Muscle of leg (tissue), 11 donors: ENCODE measurements around the gene ILDR2. TPM values are rescaled to one million over a fixed set of nuclear protein-coding genes. Genes with fewer than 3 reads are reported as not detected.
A peak's percentile ranks its signal among the peaks of the same experiment; 100 is the strongest.

Experiments used
- DNase-seq: peaks from one replicate; pipeline ENCODE4 v3.0.0; 2013
- H3K27ac ChIP-seq: one replicate; pipeline ENCODE4 v1.5.1; 2013; ENCODE audit warnings: mild to moderate bottlenecking, low read length, control low read depth
- H3K27me3 ChIP-seq: one replicate; pipeline ENCODE4 v1.6.1; 2013; ENCODE audit warnings: low read length; ENCODE audit not compliant: control insufficient read depth, insufficient read depth
- H3K36me3 ChIP-seq: one replicate; pipeline ENCODE4 v1.6.1; 2013; ENCODE audit warnings: low read length; ENCODE audit not compliant: control insufficient read depth, insufficient read depth
- H3K4me1 ChIP-seq: one replicate; pipeline ENCODE4 v1.6.1; 2013; ENCODE audit warnings: low read length; ENCODE audit not compliant: control insufficient read depth, insufficient read depth
- H3K4me3 ChIP-seq: one replicate; pipeline ENCODE4 v1.5.1; 2013; ENCODE audit warnings: low read length, control low read depth
- H3K9me3 ChIP-seq: replicated peaks from 2 replicates; pipeline ENCODE4 v1.6.1; 2013; ENCODE audit warnings: low read depth, low read length; ENCODE audit not compliant: control insufficient read depth
- WGBS: methylation state at CpG from one replicate; pipeline ENCODE4 v1.1.5; 2013; ENCODE audit warnings: missing lambda C conversion rate; ENCODE audit not compliant: insufficient coverage; 5-methylcytosine and 5-hydroxymethylcytosine counted together
- polyA plus RNA-seq, 8 donors: library from polyadenylated mRNA; unstranded; fragments of 120-200 nt; gene quantifications; one replicate each; pipeline versions ENCODE4 v1.2.1 to v1.2.3, GENCODE V29; 2013; ENCODE audit warnings: inconsistent platforms in 1 of 8, low replicate concordance in 1 of 8; ENCODE audit not compliant: insufficient read length in 8 of 8, insufficient read depth in 1 of 8
- total RNA-seq: library from RNA; stranded (reverse); fragments of 120-200 nt; gene quantifications from one replicate; pipeline ENCODE4 v1.2.4, GENCODE V29; 2013

The ILDR2 gene
- total and polyA plus RNA-seq, 9 donors, result 1.6 to 3.4 (median 2.4) TPM

GRCh38 chr1:166911624-166912023 is 63.7 kb downstream of the ILDR2 start:
- no peaks in the 10 kb centered on the region for H3K36me3 ChIP-seq
- no CpG with 5 or more reads among the region's 1 CpG for WGBS
- peaks cover 3% of the 10 kb centered on the region for H3K4me1 ChIP-seq
- H3K27ac ChIP-seq, result no peak overlapping the region
- H3K9me3 ChIP-seq, result no peaks in the 10 kb centered on the region
- H3K4me3 ChIP-seq, result no peak overlapping the region
- H3K27me3 ChIP-seq, result peaks cover 4% of the 10 kb centered on the region
- no peak for DNase-seq

- DNase-seq, result peak; percentile 68
- no peak overlapping the region for H3K4me3 ChIP-seq
- peaks cover 9% of the 10 kb centered on the region for H3K4me1 ChIP-seq
- H3K27ac ChIP-seq, result no peak overlapping the region
- WGBS, result 0% methylated on average over 1 of the region's 1 CpG
- H3K36me3 ChIP-seq, result no peaks in the 10 kb centered on the region
- H3K27me3 ChIP-seq, result peaks cover 2% of the 10 kb centered on the region
- no peaks in the 10 kb centered on the region for H3K9me3 ChIP-seq
Observed at GRCh38 chr1:166910396-166910994, 64.8 kb downstream of the ILDR2 start.

GRCh38 chr1:166908942-166909341 is 66.4 kb downstream of the ILDR2 start:
- Histone ChIP-seq H3K4me1 (peaks cover 11% of the 10 kb centered on the region), H3K9me3 (no peaks in the 10 kb centered on the region), H3K27ac (no peak overlapping the region), H3K36me3 (no peaks in the 10 kb centered on the region), H3K27me3 (no peaks in the 10 kb centered on the region), H3K4me3 (no peak overlapping the region)
- DNase-seq, result no peak
- 100% methylated on average over 1 of the region's 1 CpG for WGBS

- H3K36me3 ChIP-seq, result no peaks in the 10 kb centered on the region
- H3K4me3 ChIP-seq, result no peak overlapping the region
- peaks cover 11% of the 10 kb centered on the region for H3K4me1 ChIP-seq
- WGBS, result 100% methylated on average over 1 of the region's 3 CpGs
- no peak for DNase-seq
- no peaks in the 10 kb centered on the region for H3K9me3 ChIP-seq
- no peaks in the 10 kb centered on the region for H3K27me3 ChIP-seq
- H3K27ac ChIP-seq, result no peak overlapping the region
Observed at GRCh38 chr1:166907763-166908162, 67.6 kb downstream of the ILDR2 start.

- Histone ChIP-seq H3K27ac (no peak overlapping the region), H3K4me1 (peaks cover 11% of the 10 kb centered on the region), H3K36me3 (no peaks in the 10 kb centered on the region), H3K9me3 (no peaks in the 10 kb centered on the region), H3K4me3 (no peak overlapping the region), H3K27me3 (no peaks in the 10 kb centered on the region)
- no CpG with 5 or more reads among the region's 4 CpGs for WGBS
- no peak for DNase-seq
Observed at GRCh38 chr1:166907051-166907450, 68.3 kb downstream of the ILDR2 start.

GRCh38 chr1:166906647-166907046 is 68.7 kb downstream of the ILDR2 start:
- H3K27ac ChIP-seq, result no peak overlapping the region
- DNase-seq, result no peak
- H3K4me1 ChIP-seq, result peaks cover 12% of the 10 kb centered on the region
- no peaks in the 10 kb centered on the region for H3K9me3 ChIP-seq
- H3K4me3 ChIP-seq, result no peak overlapping the region
- H3K27me3 ChIP-seq, result no peaks in the 10 kb centered on the region
- no peaks in the 10 kb centered on the region for H3K36me3 ChIP-seq
- 89% methylated on average over 3 of the region's 3 CpGs for WGBS

GRCh38 chr1:166905900-166906299 is 69.4 kb downstream of the ILDR2 start:
- Histone ChIP-seq H3K27ac (peak overlapping the region; percentile 26), H3K4me3 (no peak overlapping the region), H3K9me3 (no peaks in the 10 kb centered on the region), H3K36me3 (no peaks in the 10 kb centered on the region), H3K27me3 (no peaks in the 10 kb centered on the region), H3K4me1 (peaks cover 17% of the 10 kb centered on the region)
- peak; percentile 78 for DNase-seq
- WGBS, result no CpG with 5 or more reads among the region's 3 CpGs

- Histone ChIP-seq H3K4me3 (no peak overlapping the region), H3K4me1 (peaks cover 17% of the 10 kb centered on the region), H3K27ac (peak overlapping the region; percentile 26), H3K9me3 (no peaks in the 10 kb centered on the region), H3K27me3 (no peaks in the 10 kb centered on the region), H3K36me3 (no peaks in the 10 kb centered on the region)
- peak; percentile 85 for DNase-seq
- 23% methylated on average over 2 of the region's 2 CpGs for WGBS
Observed at GRCh38 chr1:166905136-166905535, 70.2 kb downstream of the ILDR2 start.

GRCh38 chr1:166903232-166903631 is 72.1 kb downstream of the ILDR2 start:
- Histone ChIP-seq H3K4me1 (peaks cover 17% of the 10 kb centered on the region), H3K4me3 (no peak overlapping the region), H3K9me3 (no peaks in the 10 kb centered on the region), H3K36me3 (no peaks in the 10 kb centered on the region), H3K27me3 (peaks cover 2% of the 10 kb centered on the region), H3K27ac (no peak overlapping the region)
- no CpG with 5 or more reads among the region's 1 CpG for WGBS
- no peak for DNase-seq

GRCh38 chr1:166902279-166902678 is 73.1 kb downstream of the ILDR2 start:
- Histone ChIP-seq H3K36me3 (no peaks in the 10 kb centered on the region), H3K27ac (no peak overlapping the region)
- no CpG with 5 or more reads among the region's 1 CpG for WGBS

GRCh38 chr1:166900987-166901386 is 74.4 kb downstream of the ILDR2 start:
- H3K27ac ChIP-seq, result no peak overlapping the region
- peaks cover 10% of the 10 kb centered on the region for H3K4me1 ChIP-seq
- no peak overlapping the region for H3K4me3 ChIP-seq
- peak; percentile 24 for DNase-seq
- peaks cover 2% of the 10 kb centered on the region for H3K27me3 ChIP-seq
- H3K36me3 ChIP-seq, result no peaks in the 10 kb centered on the region
- peaks cover 7% of the 10 kb centered on the region for H3K9me3 ChIP-seq
- WGBS, result 4% methylated on average over 3 of the region's 4 CpGs

More at GRCh38 chr1:166902279-166902678, 73.1 kb downstream of the ILDR2 start:
- peaks cover 2% of the 10 kb centered on the region for H3K27me3 ChIP-seq
- DNase-seq, result no peak
- peaks cover 17% of the 10 kb centered on the region for H3K4me1 ChIP-seq
- peaks cover 6% of the 10 kb centered on the region for H3K9me3 ChIP-seq
- no peak overlapping the region for H3K4me3 ChIP-seq
